Urothelium cell line (cell line): ENCODE results near the gene ZNF423.

Experiments
- DNase-seq: peaks from one replicate; pipeline ENCODE4 v3.0.0; 2011; ENCODE audit warnings: low spot score, mixed read lengths
- FAIRE-seq: peaks from 2 replicates; lab custom pipeline; 2011; peaks lifted over from hg19 to GRCh38; lab: Jason Lieb, UNC

Gene ZNF423

DNA sequence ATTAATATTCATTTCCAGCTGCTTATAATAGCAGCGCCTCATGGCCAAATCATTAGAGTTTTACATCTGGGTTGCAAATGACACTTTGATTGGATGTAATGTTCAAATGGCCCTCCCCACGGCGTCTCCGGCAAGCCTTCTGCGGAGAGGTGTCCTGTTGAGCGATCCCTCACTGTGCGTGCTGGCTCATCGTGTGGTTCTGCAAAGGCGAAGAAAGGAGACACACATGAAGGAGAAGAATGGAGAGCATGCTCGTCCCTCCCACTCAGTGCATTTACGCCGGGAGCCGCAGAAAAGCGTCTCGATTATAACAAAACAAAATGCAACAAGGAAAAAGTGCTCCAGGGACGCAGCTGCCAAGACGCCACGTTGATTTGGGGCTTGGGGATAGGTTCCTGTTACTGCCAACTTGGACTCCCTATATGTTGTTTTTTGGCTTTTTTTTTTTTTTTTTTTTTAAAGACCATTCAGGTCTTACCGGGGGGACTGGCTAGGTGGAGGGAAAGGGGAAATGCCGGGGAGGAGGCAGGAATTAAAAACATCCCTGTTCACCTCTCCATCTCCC lies 364.7 kb downstream of the ZNF423 start:
- FAIRE-seq (no peak), DNase-seq (no peak)

DNA sequence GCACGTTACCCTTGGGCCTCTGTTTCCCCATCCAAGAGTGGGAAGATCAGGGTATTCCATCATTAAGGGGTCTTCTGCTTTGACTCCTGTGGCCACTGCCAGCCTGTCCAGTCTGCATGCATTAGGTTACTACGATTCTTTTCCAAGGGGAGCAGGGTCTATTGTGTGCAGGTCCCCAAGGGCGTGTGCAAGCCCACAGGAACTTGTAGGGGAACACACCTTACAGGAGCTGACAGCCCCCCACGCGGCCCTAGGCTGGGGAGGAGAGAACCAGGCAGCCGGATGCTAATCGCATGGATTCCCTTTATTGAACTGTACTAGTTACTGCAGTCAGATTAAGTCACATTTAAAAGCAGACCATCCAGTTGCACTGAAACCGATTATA lies 365.6 kb downstream of the ZNF423 start:
- no peak for DNase-seq
- no peak for FAIRE-seq

DNA sequence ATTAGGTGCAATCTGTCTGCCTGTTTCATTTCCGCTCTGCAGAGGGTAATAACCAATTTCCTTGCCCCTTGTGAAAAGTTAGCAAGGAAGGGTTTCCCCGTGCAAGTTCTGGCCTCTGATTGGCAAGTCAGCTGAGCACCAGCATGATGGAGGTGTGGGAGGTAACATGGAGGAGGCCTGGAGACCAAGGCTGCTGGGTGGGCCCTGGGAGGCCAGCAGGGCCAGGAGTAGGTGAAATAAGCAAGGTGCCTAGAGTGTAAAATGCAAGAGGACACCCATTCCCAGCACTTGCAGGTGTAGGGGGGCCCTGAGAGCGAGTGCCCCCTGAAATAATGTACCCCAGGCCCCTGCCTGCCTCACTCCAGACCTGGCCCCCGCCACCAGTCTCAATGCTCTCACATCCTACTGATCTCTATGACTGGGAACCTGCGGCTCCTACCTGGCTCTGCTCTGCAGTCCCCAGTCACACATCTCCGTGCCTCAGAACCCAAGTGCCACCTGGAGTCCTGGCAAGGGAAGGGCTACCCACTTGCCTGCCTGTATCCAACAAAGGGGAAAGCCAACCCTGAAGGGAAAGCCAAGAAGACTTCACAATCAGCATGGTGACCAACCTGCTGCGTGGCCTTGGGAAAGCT lies 366.1 kb downstream of the ZNF423 start:
- DNase-seq = no peak
- no peak for FAIRE-seq

DNA sequence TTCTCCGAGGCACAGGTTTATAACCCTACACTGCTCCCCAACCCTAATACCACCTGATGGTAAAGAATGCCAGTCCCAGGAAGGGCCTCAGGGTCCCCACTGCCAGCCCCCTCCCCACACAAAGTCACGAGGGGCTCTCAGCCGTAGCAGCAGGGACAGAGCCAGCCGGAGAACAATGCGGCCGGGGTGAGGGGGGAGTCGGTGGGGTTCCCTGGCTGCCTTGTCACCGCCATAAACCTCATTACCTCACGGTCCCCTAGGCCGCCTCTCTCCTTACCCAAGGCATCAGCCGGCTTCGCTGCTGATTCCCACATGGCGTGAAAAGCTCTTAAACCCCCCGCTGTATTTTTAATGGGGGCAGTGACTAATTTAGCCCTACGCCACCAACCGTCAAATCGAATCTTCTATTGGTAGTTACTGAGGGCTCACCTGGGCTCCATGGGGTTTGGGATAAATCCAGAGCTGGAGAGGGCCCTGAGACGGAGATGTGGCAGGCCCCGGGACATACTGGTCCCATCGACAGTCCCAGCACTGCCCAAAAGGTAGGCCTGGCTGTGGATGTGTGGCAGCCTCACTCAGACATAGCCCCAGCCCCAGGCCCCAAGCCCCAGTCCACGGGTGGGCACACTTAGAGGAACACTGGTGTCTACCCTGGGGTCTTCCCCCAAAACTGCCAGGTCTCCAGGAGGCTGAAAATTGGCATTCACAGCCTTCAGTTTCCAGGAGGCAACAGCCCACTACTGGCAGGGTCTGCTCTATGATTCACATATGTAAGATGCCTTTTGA lies 367.0 kb downstream of the ZNF423 start:
- FAIRE-seq (no peak), DNase-seq (no peak)

DNA sequence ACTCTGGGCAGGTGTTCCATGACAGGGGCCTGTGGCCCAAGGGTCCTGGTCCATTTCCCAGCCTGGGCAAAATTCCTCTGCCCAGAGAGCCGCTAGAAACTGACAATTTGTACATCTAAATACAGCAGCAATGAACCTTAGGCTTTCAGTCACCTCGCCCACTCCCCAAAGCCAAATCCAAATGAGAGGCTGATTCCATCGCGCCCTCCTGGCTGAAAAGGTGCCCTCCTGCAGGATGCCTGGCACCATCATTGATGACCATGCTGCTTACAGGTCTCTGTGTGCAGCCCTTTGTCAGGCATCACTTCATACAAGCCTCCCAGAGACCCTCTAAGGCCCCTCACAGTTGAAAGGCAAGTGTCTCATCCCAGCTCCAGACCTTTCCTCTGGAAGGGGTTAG lies 367.6 kb downstream of the ZNF423 start:
- FAIRE-seq (no peak), DNase-seq (no peak)

DNA sequence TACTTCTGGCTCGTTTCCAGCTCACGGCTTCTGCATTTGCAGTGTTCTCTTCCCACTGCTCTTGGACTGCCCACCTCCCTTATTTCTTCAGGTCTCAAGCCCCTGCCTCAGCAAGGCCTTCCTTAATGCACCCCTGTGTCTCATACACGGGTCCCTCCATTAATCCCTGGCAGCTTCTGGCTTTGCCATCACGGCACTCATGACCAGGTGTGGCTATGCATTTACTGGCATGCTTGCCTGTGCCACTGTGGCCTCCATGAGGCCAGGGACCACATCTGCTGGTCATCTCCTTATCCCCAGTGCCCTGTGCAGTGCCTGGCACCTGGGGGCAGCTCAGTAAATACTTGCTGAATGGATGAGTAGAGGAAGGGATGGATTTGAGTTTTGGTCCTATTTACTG lies 368.2 kb downstream of the ZNF423 start:
- DNase-seq (no peak), FAIRE-seq (no peak)

DNA sequence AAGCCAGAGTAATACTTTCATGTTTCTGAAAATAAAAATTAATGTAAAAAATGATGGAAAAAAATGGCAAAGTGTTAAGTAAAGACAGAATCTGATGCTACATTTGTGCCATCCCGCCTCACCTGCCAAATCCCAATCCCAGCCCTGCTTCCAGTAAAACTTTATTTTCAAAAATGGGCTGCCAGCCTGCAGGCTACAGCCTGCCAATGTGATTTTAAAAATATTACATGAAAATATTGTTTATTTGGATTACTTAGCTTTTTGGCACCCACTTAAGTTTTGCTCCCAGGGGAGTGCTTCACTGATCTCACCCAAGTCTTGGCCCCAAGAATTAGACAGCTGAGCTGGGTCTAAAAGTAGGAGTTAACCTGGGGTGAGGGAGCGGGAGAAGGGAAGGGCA lies 369.5 kb downstream of the ZNF423 start:
- no peak for FAIRE-seq
- DNase-seq = no peak

DNA sequence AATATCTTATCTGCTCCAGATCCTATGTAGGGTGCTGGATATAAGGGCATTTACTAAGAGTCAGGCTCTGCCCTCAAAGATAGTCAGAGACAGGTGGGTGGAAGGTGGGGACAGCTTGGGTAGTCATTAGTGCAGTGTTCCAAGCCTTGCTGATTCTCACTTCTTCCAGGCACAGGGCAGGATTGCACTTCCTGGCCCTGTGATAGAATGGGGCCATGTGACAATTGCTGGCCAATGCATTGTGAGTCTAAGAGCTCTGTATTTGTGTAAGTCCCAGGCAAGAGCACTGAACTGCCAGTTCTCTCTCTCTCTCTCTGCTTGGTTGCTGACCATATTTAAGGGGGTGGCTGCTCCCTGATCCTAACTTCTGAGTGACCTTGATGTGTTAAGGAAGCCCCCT lies 370.2 kb downstream of the ZNF423 start:
- FAIRE-seq = no peak
- no peak for DNase-seq

DNA sequence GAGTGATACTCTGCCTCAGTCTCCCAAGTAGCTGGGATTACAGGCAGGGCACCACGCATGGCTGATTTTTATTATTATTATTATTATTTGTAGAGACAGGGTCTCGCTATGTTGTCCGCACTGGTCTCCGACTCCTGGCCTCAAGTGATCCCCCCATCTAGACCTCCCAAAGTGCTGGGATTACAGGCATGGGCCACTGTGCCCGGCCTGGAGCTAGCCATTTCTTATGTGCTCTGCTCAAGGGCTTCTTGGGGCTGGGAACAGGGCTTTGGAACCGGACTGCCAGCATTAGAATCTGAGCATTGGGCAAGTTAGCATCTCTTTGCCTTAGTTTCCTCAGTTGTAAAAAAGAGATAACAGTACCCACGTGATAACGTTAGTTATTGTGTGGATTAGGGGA lies 371.0 kb downstream of the ZNF423 start:
- DNase-seq (no peak), FAIRE-seq (no peak)

DNA sequence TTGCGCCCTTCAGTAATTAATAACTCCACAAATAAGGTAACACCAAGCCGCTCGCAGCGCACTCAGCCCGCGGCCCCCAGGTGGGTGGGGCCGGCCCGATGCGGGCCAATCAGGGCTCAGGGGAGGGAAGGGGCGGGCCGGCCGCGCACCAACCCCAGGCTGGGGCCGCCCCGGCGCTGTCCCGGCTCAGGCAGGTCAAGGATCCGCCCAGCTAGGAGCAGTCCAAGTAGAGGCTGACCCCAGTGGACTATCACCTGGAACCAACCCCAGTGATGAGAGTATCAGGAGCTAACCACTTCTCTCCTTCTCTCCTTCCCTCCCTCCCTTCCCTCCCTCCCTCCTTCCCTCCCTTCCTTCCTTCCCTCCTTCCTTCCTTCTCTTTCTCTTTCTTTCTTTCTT lies 371.5 kb downstream of the ZNF423 start:
- FAIRE-seq (no peak), DNase-seq (peak; percentile 63)

DNA sequence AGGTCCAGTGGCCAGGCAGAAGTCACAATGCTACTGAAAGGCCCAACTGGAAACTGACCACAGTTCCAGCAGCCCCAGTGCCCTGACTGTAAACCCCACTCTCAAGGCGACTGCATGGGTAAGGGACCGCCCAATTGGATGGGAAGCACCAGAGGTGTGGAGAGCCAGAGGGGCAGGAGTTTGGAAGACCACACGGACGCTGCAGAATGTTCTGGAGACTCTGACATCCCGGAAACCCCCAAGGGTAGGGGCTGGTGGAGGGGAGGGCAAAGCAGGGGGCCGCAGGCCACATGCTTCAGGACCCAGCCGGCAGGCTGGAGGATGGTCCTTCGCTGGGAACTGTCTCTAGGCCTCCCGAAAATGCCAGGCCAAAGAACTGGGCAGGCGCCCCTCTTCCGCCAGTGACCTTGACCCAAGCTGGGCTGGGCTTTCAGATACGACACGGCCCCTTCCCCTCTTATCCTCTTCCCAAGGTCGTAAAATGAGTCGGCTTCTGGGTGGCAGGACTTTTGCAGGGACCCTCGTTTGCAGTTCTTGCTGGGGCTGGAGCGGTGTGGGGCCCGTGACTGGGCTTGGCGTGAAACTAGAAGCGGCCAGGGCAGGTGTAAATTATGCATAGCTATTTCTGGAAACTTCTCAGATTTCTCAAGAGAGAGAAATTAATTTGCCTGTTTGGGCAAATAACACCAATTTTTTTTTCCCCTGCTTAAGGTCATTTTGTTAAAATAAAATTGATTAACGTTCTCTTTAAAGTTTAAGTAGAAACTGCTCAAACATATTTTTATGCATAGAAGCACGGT lies 372.1 kb downstream of the ZNF423 start:
- no peak for DNase-seq
- FAIRE-seq = no peak

DNA sequence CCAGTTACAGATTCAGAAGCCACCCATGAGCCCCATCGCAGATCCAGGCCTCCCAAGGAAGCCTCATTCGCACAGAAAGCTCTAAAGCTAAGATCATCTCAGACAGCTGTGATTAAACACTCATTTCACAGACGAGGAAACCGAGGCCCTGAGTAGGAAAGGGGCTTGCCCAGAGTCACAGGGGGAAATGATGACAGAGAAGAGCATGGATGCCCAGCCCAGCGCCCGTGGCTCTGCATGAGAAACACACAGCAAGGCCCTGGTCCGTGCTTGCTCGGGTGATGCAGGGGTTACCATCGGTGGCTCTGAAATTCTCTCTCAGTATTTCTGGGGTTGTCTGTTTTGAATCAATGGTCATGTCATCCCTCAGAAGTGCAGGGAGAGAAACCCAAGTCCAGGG lies 372.7 kb downstream of the ZNF423 start:
- no peak for FAIRE-seq
- no peak for DNase-seq

DNA sequence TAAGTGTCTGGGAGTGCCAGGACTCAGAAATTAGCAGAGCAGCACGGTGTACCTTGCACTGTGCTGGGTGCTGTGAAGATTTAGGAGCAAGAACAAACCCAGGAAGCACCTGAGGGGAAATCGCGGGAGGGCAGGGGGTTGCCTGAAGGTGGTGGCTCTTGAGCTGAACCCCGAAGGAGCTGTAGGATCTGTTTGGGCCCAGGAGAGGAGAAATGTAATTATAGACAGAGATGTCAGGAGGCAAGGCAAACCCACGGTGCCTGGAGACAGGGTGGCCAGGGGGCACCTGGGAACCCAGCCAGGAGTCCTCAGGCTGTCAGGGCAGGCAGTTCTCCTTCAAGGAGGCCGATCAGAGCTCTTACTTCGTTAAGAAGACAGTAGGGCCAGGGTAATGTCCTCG lies 373.2 kb downstream of the ZNF423 start:
- FAIRE-seq = no peak
- no peak for DNase-seq

DNA sequence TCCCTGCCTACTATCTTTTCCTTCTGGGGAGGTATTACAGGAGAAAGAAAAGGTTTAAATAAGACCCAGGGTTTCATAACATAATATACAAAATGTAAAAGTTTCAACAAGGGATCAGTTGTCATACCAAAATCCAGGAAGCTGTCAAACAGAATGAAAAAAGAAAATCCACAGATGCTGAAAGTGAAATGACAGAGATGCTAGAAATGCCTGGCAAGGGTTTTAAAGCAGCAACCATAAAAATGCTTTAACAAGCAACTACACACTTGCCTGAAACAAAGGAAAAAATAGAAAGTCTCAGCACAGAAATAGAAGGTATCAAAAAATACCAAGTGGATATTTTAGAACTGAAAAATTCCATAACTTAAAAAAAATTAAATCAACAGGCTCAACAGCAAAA lies 377.3 kb downstream of the ZNF423 start:
- FAIRE-seq = no peak

DNA sequence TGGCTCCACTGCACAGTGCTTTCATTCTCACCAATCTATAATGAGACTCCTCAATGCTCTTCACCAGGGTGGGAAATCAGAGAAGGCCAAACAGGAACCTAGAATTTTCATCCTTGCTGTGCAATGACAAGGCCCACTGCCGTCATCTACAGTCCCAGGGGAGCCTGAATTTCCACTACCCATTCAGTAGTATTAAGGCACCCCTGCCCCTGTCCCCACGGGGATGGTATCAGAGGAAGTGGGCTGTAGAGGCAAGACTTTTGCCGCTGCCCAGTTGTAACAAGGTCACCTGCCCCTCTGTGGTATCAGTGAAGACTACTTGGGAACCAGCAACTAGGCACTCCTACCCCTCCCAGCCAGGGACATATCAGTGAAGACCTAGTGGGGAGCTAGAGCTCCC lies 377.8 kb downstream of the ZNF423 start:
- FAIRE-seq = no peak
- no peak for DNase-seq

More for the DNA sequence above, 377.3 kb downstream of the ZNF423 start:
- DNase-seq = no peak

DNA sequence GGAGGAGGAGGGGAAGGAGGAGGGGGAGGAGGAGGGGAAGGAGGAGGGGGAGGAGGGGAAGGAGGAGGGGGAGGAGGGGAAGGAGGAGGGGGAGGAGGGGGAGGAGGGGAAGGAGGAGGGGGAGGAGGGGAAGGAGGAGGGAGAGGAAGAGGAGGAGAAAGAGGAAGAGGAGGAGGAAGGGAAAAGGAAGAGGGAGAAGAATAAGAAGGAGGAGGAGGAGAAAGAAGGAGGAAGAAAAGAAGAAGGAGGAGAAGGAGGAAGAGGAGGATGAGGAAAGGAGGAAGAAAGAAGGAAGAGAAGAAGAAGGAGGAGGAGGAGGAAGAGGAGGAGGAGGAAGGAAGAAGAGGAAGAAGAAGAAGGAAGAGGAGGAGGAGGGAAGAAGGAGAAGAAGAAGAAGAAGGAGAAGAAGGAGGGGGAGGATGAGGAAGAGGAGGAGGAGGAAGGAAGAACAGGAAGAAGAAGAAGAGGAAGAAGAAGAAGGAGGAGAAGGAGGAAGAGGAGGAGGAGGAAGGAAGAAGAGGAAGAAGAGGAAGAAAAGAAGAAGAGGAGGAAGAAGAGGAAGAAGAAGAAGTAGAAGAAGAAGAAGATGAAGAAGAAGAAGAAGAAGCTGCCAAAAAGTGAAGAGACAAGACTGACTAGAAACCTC lies 378.5 kb downstream of the ZNF423 start:
- DNase-seq = no peak
- no peak for FAIRE-seq

DNA sequence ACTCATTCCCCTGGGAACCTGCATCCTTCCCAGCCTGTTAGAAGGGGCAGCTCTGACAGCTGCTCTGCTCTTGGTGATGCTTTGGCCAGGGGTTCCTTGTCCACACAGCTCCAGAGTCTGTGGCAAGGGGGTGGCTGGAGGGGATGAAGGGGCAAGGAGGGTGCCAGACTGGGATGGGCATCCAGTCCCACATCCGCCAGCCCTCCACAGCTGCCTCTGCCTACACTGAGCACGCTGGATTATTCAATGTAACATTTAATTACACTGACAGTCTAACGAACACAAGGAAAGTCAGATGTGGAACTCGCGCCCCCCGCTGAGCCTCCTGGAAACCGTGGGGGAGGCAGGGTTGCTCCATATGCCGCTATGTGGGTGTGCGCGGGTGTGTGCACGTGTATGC lies 381.2 kb downstream of the ZNF423 start:
- FAIRE-seq (no peak), DNase-seq (no peak)

DNA sequence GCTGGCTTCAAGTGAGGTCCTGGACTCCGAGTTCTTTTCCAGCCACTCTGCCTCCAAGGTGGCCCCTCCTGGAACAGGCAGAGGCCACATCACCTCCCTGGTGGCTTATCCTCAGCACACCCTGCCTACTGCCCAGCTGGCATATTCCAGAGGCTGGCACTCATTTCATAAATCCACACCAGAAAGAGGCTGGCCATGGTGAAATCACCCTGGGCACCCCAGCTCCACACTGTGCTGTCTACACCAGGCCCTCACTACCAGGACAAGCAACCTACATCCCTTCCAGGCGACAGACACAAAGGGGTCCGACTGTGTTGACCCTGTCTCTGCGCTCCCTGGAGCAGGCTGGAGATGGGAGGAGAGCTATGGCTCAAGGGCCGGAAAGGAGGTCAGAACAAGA lies 382.1 kb downstream of the ZNF423 start:
- DNase-seq (no peak), FAIRE-seq (no peak)

DNA sequence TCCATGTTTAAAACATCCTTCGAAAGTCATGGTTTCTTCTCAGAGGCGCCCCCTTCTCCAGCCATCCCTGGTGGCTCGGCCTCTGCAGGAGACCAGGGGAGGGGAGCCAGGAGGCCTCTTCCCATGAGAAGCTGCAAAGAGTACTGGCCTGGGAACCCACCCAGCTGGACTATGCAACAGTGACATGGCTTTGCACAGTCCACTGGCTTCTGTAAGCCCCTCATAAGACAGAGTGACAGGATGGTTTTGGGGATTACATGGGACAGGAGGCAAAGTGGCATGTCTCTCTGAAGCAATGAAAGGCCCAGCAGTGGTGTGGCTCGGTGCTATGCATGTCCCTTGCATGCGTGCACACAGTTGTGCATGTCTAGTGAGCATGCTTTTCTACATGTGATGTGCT lies 382.8 kb downstream of the ZNF423 start:
- DNase-seq = no peak

DNA sequence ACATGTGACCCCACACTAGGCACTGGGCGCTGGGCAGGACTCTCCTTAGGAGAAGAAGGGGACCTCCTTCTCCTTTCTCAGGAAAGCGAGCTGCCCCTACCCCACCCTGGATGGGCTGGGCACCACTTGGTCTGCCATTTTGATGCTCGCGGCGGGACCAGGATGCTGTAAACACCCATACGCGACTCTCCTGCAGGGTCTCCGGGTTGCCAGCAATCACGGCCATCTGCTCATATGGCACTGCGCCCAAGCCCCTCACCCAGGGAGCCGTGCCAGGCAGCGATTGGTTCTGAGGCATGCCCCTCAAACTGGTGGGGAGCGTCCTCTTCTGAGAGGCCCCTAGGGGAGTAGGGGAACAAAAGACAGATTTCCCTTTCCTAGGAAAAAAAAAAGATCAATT lies 383.3 kb downstream of the ZNF423 start:
- FAIRE-seq (no peak), DNase-seq (no peak)

More for the DNA sequence above, 382.8 kb downstream of the ZNF423 start:
- no peak for FAIRE-seq
